Upper lobe of right lung (tissue), 1 donor: Measurements from ENCODE around the gene LAMC3. TPM values are rescaled to one million over a fixed set of nuclear protein-coding genes. Genes with fewer than 3 reads are reported as not detected.

Experiments used
- ATAC-seq: fragments of 200-7000 bp; cut with Tn5 transposase; one replicate; pipeline ENCODE4 v1.9.1; 2020; ENCODE audit warnings: mild to moderate bottlenecking, moderate library complexity
- DNase-seq: peaks from one replicate; pipeline ENCODE4 v3.0.0-alpha.2; 2020
- H3K27ac ChIP-seq: fragments of 200-600 bp; one replicate; pipeline ENCODE4 v1.8.0; 2022
- H3K27me3 ChIP-seq: fragments of 200-600 bp; one replicate; pipeline ENCODE4 v1.8.0; 2022; ENCODE audit warnings: mild to moderate bottlenecking
- H3K36me3 ChIP-seq: fragments of 200-600 bp; one replicate; pipeline ENCODE4 v1.8.0; 2022
- H3K4me1 ChIP-seq: fragments of 200-600 bp; one replicate; pipeline ENCODE4 v1.8.0; 2022
- H3K4me3 ChIP-seq: fragments of 200-600 bp; one replicate; pipeline ENCODE4 v1.8.0; 2022; ENCODE audit warnings: mild to moderate bottlenecking
- H3K9me3 ChIP-seq: fragments of 200-600 bp; one replicate; pipeline ENCODE4 v1.8.0; 2022
- CTCF ChIP-seq: fragments of 200-600 bp; IDR thresholded peaks from one replicate; pipeline ENCODE4 v1.8.0; 2022; ENCODE audit warnings: antibody characterized with exemption
- intact Hi-C: fragments of 100-400 bp; cut with DNase I; formaldehyde crosslinking; loops from one replicate; pipeline ENCODE4 v1.11.0; 2022
- total RNA-seq: library from RNA; stranded (reverse); fragmentation: NEBNext Ultra II Directional; extraction: Animal tissue kit (Norgen Biotek cat#: 25700); gene quantifications from one replicate; pipeline ENCODE4 v1.2.1, GENCODE V29; 2021
- donor health status: DM: no; HTN: yes; CAD: no; lungs with severe emphysema.

Gene LAMC3
- total RNA-seq, 1 donor from 2014 or later, result 28.5 TPM

GRCh38 chr9:130983970-130984369, 25.0 kb upstream of the LAMC3 start:
- ATAC-seq, result no peak
- intact Hi-C loops, result no loop called here

GRCh38 chr9:130984521-130984920, 24.5 kb upstream of the LAMC3 start:
- ATAC-seq (no peak), DNase-seq (no peak)
- TF ChIP-seq CTCF, result no peak
- Histone ChIP-seq H3K27me3 (peaks cover 11% of the 10 kb centered on the region), H3K4me3 (no peak overlapping the region), H3K36me3 (no peaks in the 10 kb centered on the region), H3K27ac (no peak overlapping the region), H3K9me3 (no peaks in the 10 kb centered on the region), H3K4me1 (no peaks in the 10 kb centered on the region)
- intact Hi-C loops, result no loop called here

More at GRCh38 chr9:130983970-130984369, 25.0 kb upstream of the LAMC3 start:
- Histone ChIP-seq H3K9me3 (no peaks in the 10 kb centered on the region), H3K4me3 (no peak overlapping the region), H3K4me1 (no peaks in the 10 kb centered on the region), H3K36me3 (no peaks in the 10 kb centered on the region), H3K27ac (no peak overlapping the region), H3K27me3 (peaks cover 16% of the 10 kb centered on the region)
- TF ChIP-seq CTCF, result no peak
- DNase-seq, result no peak

GRCh38 chr9:130985029-130985428, 23.9 kb upstream of the LAMC3 start:
- Histone ChIP-seq H3K9me3 (no peaks in the 10 kb centered on the region), H3K4me1 (no peaks in the 10 kb centered on the region), H3K4me3 (no peak overlapping the region), H3K36me3 (no peaks in the 10 kb centered on the region), H3K27ac (no peak overlapping the region), H3K27me3 (peaks cover 8% of the 10 kb centered on the region)
- no peak for DNase-seq
- ATAC-seq, result no peak
- intact Hi-C loops, result no loop called here
- no peak for TF ChIP-seq CTCF

GRCh38 chr9:130985606-130986162, 23.3 kb upstream of the LAMC3 start:
- ATAC-seq (no peak), DNase-seq (no peak)
- Histone ChIP-seq H3K9me3 (no peaks in the 10 kb centered on the region), H3K36me3 (no peaks in the 10 kb centered on the region), H3K27ac (no peak overlapping the region), H3K4me3 (no peak overlapping the region), H3K27me3 (peaks cover 1% of the 10 kb centered on the region), H3K4me1 (no peaks in the 10 kb centered on the region)
- intact Hi-C loops, result no loop called here
- no peak for TF ChIP-seq CTCF

- H3K36me3 ChIP-seq, result no peaks in the 10 kb centered on the region
- ATAC-seq (no peak), DNase-seq (no peak)
- H3K9me3 ChIP-seq, result no peaks in the 10 kb centered on the region
- intact Hi-C loops, result no loop called here
- H3K4me3 ChIP-seq, result no peak overlapping the region
- no peaks in the 10 kb centered on the region for H3K4me1 ChIP-seq
- TF ChIP-seq CTCF, result no peak
- no peaks in the 10 kb centered on the region for H3K27me3 ChIP-seq
- no peak overlapping the region for H3K27ac ChIP-seq
Measured at GRCh38 chr9:130986356-130986965, 22.5 kb upstream of the LAMC3 start.
